ENCODE data around the gene GBP6.

GRCh38 chr1:89332461-89332860 is 31.4 kb upstream of the GBP6 start:
- TF ChIP-seq CTCF (IDR thresholded peaks at IDR 0.05) (no peak), EZH2 (IDR thresholded peaks at IDR 0.05; ENCODE audit: borderline replicate concordance, insufficient read depth, low read depth, low read length, poor library complexity, severe bottlenecking) (no peak)

Measured in B cell (primary cell).